RKO (cell line): ENCODE data around the gene PLP2.
"Not testable (repeated sequence)": the region's sequence is repeated elsewhere in the genome, so short reads cannot be mapped to it uniquely, and the experiment has no call there.

Experiments
- DNase-seq: peaks from one replicate; pipeline ENCODE4 v3.0.0-alpha.2; 2016; ENCODE audit warnings: low spot score

PLP2 gene

DNA sequence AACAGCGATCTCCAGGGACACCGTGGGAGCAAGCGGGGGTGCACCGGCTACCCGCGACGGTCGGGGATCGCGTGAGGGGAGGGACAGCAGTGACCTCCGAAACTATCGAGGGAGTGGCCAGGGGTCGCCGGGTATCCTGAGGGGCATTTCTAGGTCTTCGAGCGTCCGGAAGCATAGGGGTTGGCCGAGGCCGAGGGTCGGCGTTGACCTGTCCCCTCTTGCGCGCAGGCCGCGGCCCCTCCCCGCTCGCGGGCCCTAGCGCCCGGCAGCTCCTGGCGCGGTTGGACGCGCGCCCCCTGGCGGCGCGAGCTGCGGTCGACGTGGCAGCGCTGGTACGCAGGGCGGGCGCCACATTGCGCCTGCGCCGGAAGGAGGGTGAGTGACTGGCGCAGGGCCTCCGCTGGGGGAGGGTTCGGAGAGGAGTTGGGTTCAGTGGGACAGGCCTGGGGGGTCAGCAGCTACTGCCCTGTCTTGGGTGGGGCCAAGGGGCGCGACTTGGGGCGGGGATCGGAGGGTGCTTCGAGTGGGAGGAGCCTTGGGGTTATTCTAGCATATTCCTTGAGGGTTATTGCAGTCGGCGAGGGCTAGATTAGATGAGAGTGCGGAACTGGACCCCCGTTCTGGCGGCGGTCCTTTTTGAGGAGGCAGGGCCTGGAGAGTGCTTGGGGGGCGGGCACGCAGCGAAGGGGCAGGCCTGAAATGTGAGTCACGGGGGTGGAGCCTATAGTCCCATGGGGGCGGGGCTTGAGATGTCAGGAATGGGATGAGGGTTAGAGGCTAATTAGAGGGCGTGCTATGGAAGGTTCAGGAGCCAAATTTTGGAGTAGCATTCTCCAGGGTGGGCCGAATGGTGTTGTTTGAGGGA, 7.9 kb upstream of the PLP2 start:
- DNase-seq, result peak; percentile 86

DNA sequence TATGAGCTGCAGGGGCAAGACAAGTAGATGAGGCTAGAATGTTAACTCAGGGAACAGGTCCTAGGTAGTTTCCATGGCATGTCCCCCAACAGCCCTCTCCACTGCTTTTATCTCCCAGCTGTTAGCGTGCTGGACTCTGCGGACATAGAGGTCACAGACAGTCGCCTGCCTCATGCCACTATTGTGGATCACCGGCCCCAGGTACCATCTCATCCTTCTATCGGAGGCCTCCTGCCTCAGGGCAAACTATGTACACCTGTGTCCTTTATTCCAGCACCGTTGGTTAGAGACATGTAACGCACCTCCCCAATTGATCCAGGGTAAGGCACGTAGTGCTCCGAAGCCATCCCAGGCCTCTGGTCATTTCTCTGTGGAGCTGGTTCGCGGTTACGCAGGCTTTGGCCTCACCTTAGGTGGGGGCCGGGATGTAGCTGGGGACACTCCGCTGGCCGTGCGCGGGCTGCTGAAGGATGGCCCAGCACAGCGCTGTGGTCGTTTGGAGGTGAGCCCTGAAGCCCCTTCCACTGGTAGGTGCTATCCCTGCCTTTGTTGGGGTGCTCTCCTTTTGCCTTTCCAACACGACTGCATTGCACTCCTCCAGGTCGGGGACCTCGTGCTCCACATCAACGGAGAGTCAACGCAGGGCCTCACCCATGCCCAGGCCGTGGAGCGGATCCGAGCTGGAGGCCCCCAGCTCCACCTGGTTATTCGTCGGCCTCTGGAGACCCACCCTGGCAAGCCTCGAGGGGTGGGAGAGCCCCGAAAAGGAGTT, 6.9 kb upstream of the PLP2 start:
- DNase-seq, result no peak

DNA sequence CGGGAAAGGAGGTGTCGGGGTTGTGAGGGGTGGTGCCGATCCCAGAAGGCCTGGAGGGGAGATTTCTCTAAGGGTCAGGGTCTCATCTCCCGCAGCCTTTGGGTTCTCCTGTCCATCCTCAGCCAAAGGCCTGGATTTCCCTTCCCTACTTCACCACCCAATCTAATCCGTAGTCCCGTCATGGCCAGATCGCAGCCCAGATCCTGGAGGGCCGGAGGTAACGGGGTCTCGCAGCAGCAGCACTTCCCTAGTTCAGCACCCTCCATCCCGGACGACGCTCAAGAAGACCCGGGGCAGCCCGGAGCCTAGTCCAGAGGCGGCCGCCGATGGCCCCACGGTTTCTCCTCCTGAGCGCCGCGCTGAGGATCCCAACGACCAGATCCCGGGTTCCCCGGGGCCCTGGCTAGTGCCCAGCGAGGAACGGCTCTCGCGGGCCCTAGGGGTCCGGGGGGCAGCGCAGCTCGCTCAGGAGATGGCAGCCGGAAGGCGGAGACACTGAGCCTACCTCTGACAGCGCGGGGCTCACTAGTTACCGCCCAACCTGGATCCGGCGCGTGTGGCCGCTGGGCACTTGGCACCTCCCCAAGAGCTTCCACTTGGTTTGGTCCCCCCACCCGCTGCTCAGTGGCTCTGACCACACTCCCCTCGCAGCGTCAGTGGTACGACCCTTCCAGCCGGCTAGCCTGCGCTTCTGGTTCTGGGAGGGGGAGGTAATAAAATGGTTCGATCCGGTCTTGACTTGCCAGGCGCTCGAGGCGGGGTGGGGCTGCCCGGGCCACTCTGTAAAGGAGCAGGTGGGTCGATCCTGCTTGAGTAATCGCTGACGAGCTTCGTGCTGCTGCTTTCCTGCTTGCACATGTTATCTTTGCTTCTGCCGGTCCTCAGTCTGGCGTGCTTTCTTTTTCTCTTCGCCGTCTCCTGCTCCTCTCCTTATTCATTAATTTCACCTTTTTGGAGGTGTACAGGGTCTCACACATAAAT, 5.5 kb upstream of the PLP2 start:
- peak; percentile 94 for DNase-seq

- DNase-seq, result peak; percentile 86
Measured at GRCh38 chrX:49166914-49167739, 4.6 kb upstream of the PLP2 start.

DNA sequence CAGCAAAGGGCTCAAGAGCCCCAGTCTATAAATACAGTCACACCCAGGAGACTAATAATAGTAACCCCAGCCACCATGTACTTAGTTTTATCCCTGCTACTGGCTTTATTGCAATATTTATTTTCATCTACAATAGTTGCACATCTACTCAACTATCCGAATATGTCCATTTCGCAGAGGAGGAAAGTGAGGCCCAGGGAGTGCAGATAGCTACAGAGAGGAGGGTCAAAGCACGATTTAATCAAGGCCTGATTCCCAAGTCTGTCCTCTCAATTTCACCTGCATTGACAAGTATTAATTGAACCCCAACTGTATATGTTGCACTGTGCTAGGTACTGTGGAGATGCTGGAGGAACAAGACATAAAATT, 4.0 kb upstream of the PLP2 start:
- DNase-seq, result no peak

- peak; percentile 91 for DNase-seq
Measured at GRCh38 chrX:49172280-49172780, 632 bp downstream of the PLP2 start.

DNA sequence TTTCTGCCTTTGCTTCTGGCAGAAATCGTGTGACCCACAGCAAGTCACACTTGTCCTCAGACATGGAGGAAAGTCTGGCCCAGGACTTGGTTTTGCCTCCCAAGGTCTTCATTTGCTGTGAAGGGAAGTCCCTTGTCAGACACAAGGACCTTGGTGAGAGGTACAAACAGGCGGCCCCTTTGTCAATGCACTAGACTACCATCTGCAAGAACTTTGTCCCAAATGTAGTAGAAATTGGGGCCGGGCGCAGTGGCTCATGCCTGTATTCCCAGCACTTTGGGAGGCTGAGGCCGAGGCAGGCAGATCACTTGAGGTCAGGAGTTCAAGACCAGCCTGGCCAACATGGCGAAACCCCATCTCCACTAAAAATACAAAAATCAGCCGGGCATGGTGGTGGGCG, 1.8 kb downstream of the PLP2 start:
- not testable (repeated sequence) for DNase-seq

DNA sequence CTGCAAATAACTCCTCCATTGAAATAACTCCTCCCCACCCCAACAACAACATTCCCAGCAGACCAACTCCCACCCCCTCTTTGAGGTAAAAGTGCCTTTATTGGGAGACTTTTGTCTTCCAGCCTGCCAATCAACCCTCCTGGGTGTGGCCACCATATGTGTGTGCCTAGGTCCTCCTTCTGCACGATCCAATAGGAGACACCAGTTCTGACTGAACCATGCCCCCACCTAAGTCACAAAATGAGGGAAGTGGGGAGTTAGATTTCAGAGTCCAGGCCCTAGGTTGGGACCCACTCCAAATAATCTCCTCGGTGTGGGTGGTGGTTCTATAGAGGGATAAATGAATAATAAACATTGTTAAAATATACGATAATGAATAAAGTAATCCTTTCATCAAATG, 3.0 kb downstream of the PLP2 start:
- DNase-seq, result no peak

GRCh38 chrX:49175435-49176274, 4.0 kb downstream of the PLP2 start:
- DNase-seq, result no peak

- no peak for DNase-seq
Measured at GRCh38 chrX:49176421-49177326, 5.0 kb downstream of the PLP2 start.

DNA sequence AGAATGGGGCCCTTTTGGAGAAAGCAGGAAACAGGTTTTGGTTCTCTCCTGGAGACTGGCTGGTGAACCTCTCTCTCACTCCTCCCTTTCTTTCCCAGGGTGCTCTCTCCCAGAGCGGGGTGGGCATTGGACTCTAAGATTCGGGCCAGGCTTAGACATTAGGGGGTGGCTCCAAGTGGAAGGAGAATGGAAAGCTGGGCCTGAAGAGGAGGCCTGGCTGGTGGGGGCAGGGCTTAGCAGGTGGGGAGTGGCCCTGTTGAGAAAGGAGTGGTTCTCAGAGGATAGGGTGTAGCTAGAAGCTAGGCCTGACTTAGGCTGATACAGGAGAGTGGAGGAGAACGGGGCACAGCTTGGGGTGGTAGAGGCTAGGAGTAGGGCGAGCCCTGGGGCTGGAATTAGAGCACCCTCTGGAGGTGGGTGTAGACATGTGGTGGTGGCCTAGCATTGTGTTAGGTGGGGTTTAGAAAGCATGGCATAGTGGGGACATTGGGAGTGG, 5.7 kb downstream of the PLP2 start:
- no peak for DNase-seq

- no peak for DNase-seq
Measured at GRCh38 chrX:49177873-49178480, 6.3 kb downstream of the PLP2 start.

- no peak for DNase-seq
Measured at GRCh38 chrX:49178537-49178936, 6.8 kb downstream of the PLP2 start.

DNA sequence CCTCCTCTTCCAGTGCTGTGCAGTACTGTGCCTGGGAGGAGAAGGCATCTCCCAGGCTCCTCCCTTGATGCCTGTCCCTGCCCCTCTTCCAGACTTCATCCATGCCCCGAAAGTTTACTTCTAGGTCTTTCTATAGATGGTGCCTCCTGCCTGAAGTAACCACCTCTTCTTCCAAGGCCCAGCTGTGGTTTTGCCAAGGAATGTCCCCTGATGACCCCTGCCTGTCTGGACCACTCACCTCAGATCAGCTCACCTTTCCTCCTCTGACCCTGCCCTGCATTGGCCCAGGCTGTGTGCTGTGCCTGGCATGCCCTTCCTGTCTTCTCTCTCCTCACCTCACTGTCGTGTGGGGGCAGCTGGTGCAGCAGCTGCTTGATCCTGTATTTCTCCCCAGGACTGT, 7.7 kb downstream of the PLP2 start:
- DNase-seq, result no peak

- DNase-seq, result no peak
Measured at GRCh38 chrX:49183701-49184281, 12.1 kb downstream of the PLP2 start.

DNA sequence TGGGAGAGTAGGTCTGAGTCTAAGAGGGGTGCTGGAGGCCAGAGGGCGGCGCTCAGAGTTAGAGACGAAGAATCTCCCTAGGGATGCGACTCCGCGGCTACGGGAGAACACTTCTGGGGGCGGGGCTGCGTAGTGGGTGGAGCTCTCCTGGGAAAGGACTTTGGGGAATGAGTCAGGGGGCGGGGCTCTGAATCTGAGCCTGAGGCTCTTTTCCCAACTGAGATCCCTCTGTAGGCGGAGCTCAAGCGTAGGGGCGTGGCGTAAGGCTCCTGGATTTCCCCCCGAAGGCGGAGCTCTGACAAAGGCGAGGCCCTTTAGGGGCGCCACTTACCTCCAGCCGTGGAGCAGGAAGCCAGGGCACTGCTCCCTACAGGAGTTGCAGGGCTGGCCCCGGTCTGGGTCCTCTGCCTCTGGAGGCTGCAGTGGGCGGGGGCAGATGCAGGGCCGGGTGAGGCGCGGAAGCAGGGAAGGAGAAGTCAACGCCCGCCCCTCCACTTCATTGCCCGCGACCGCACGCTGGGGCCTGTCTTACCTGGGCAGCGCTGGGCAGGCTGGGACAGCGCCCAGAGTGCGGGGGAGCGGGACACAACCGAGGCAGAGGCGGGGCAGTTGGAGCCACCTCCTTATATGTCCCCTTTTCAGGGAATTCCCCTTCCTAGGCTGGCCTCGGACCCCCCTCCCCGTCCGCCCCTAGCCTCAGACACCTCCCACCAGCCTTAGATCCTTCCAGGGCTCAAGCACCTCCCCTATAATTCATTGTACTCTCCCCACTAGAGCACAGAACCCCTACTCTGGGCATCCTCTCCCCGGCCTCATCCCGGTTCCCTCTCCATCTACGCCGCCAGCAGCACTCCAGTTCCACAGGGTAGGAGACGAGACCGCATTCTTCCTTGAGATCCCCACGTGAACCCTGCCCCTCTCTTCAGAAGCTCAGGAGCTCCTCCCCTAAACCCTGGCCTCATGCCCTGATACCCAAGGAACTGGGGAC, 12.9 kb downstream of the PLP2 start:
- peak; percentile 91 for DNase-seq
